HG03354 (cell line): Measurements from ENCODE around the gene CGREF1.
"Not testable (repeated sequence)": the region's sequence is repeated elsewhere in the genome, so short reads cannot be mapped to it uniquely, and the experiment has no call there.

Experiments
- ATAC-seq: cut with Tn5 transposase; IDR thresholded peaks from one replicate; pipeline ENCODE4 v1.9.1; 2021; ENCODE audit warnings: mild to moderate bottlenecking; ENCODE audit not compliant: unreplicated experiment, poor library complexity, severe bottlenecking

CGREF1 gene

GRCh38 chr2:27117995-27118524, 868 bp downstream of the CGREF1 start:
- ATAC-seq, result no peak

- no peak for ATAC-seq
Observed at GRCh38 chr2:27115519-27115918, 3.4 kb downstream of the CGREF1 start.

GRCh38 chr2:27111392-27112078, 7.4 kb downstream of the CGREF1 start:
- ATAC-seq, result not testable (repeated sequence)

GRCh38 chr2:27110603-27111352, 8.2 kb downstream of the CGREF1 start:
- not testable (repeated sequence) for ATAC-seq

GRCh38 chr2:27109083-27109482, 9.8 kb downstream of the CGREF1 start:
- ATAC-seq, result no peak

- no peak for ATAC-seq
Observed at GRCh38 chr2:27108221-27108620, 10.7 kb downstream of the CGREF1 start.

- ATAC-seq, result no peak
Observed at GRCh38 chr2:27105981-27106380, 12.9 kb downstream of the CGREF1 start.

GRCh38 chr2:27102329-27102728, 16.6 kb downstream of the CGREF1 start:
- ATAC-seq, result no peak

- no peak for ATAC-seq
Observed at GRCh38 chr2:27100036-27100435, 18.9 kb downstream of the CGREF1 start.

GRCh38 chr2:27099334-27099955, 19.5 kb downstream of the CGREF1 start:
- no peak for ATAC-seq

- ATAC-seq, result no peak
Observed at GRCh38 chr2:27097341-27097740, 21.6 kb downstream of the CGREF1 start.

GRCh38 chr2:27096748-27097297, 22.1 kb downstream of the CGREF1 start:
- no peak for ATAC-seq

- no peak for ATAC-seq
Observed at GRCh38 chr2:27095745-27096651, 22.9 kb downstream of the CGREF1 start.

- ATAC-seq, result no peak
Observed at GRCh38 chr2:27095427-27095744, 23.5 kb downstream of the CGREF1 start.

- no peak for ATAC-seq
Observed at GRCh38 chr2:27094353-27094984, 24.5 kb downstream of the CGREF1 start.

- no peak for ATAC-seq
Observed at GRCh38 chr2:27093430-27094352, 25.2 kb downstream of the CGREF1 start.

- no peak for ATAC-seq
Observed at GRCh38 chr2:27092696-27093429, 26.1 kb downstream of the CGREF1 start.
